NOMO-1 treated with DMSO at 0.1 percent for 48 hours (cell line): ENCODE measurements around the gene CCDC136.

Source experiments
- DNase-seq: peaks from one replicate; lab custom pipeline; 2025; ENCODE audit not compliant: unreplicated experiment; lab: John Stamatoyannopoulos, UW

Gene CCDC136

DNA sequence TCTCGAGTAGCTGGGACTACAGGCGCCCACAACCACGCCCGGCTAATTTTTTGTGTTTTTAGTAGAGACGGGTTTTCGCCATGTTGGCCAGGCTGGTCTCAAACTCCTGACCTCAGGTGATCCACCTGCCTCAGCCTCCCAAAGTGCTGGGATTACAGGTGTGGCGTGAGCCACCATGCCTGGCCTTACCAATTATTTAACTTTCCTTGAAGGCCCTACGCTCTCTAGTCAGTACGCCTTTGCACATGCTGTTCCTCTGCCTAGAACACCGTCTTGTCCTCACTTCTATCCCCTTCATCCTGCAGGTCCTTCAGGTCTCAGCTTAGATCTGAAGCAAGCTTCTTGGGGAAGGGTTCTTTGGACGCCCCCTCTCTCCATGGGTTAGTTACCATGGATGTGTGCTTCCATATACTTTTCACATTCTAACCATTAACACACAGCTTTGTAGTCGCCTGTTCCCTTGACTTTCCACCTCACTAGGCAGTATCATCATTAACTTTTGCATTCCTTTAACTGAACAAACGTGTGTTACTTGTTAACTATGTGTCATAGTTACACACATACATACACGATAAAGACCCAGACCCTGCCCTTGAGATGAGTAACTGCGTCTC is 70.3 kb downstream of the CCDC136 start:
- DNase-seq = no peak

DNA sequence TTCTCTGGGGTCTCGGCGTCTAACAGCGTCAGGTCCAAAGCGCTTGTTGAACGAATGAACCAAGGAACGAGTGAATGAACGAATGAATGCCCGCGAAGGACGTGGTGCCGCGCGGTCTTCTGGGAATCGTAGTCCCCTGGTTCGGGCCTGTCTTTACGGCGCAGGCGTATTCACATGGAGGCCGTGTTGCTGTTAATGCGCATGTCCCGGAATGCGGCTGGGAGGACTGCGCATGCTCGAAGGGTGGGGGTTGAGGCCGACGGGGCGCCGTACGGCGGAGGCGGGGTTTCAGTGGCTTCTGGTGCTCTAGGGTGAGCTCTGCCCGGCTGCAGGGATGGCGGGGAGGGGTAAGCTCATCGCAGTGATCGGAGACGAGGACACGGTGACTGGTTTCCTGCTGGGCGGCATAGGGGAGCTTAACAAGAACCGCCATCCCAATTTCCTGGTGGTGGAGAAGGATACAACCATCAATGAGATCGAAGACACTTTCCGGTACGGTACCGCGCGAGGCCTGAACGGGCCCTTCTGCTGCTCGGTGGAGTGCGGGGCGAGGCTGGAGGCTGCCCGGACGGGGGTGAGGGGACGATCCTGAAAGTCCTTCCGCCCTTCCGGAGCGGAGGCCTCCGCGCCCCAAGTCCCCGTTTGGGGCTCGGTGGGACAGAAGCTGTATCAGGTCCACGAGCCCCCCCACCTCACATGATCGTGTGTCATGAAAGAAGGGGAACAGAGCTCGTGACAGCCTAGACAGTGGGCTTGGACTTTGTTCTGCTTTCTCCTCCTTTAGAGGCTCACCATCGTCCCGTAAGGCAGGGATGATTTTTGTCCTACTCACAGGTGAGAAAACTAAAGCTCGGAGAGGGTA is 71.0 kb downstream of the CCDC136 start, which contains the start of gene ATP6V1F:
ATP6V1F (plus strand) TSS at position 286 of the 862 bp plus-strand sequence; CDS start at position 335, 49 bp downstream.
- DNase-seq = peak; percentile 83

DNA sequence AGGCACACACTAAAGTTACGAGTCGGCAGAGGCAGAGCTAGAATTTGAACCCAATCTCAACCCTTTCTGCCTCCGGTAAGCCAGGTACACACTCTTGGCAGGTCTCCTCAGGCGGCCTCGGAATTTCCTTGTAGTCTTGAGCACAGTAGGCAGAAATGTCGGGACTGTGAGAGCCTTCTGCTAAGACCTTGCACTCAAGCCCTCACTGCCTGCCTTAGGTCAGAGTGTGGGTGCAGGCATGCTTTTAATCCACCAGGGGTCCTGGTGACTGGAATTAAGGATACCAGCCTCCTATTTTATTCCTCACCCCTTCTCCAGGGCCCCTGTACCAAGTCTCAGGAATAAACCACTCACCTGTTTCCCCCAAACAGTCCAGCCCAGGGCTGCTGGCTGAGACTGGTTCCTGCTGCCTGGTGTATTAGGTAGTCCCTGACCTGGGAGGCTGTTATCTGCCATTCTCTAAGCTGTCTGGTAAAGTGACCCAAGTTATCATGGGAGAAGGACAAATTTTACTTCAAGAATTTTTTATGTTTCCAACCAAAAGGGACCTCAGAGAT is 71.7 kb downstream of the CCDC136 start:
- DNase-seq = peak; percentile 11

DNA sequence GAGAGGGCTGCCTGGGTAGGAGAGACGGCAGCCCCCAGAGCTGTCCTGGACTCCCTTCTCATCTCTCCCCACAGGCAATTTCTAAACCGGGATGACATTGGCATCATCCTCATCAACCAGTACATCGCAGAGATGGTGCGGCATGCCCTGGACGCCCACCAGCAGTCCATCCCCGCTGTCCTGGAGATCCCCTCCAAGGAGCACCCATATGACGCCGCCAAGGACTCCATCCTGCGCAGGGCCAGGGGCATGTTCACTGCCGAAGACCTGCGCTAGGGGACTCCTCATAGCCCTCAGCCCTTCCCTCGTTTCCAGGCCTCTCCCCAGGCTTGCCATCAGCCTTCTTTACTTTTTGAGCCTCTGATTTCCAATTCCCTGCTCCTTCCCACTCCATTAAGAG is 73.5 kb downstream of the CCDC136 start:
- DNase-seq = no peak

DNA sequence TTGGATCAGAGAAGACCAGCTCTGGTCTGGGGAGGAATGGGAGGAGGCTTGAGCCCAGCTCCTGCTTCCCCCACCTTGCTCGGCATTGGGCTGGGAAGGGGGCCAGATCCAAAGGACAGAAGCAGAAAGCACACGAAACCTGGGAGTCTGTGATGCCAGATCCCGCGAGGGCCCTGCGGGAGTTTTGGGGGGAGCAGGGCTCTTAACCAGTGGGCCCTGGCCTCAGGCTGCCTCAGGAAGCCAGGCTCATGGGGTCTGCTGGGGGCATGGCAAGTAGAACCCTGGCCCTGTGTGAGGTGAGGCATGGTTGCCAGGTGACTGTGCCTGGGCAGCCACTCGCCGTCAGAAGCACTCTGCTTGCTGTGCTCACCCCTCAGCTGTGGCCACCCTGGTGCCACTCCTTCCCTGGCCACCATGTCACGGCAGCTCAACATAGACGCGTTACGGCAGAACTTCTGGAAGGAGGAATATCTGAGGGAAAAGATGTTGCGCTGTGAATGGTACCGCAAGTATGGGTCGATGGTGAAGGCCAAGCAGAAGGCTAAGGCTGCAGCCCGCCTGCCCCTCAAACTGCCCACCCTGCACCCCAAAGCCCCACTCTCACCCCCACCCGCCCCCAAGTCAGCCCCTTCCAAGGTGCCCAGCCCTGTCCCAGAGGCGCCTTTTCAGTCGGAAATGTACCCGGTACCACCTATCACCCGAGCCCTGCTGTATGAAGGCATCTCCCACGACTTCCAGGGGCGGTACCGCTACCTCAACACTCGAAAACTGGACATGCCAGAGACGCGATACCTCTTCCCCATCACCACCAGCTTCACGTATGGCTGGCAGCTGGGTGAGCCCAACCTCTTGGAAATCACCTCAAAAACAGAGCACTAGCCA is 74.5 kb downstream of the CCDC136 start:
- no peak for DNase-seq

DNA sequence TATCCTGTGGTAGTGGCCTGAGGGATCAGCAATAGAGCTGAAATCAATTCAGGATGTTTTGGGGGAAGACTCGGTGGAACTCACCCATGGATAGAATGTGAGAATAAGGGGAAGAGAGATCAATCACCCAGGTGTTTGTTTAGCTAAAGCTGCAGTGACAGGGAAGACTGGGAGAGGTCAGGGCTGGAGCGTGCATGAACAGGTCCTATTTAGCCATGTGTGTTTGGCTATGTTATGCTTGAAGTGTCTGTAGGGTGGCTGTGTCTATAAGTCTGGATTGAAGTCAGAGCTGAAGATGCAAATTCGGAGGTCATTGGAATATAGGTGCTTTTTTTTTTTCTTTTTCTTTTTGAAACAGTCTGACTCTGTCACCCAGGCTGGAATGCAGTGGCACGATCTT is 75.5 kb downstream of the CCDC136 start:
- DNase-seq = no peak

DNA sequence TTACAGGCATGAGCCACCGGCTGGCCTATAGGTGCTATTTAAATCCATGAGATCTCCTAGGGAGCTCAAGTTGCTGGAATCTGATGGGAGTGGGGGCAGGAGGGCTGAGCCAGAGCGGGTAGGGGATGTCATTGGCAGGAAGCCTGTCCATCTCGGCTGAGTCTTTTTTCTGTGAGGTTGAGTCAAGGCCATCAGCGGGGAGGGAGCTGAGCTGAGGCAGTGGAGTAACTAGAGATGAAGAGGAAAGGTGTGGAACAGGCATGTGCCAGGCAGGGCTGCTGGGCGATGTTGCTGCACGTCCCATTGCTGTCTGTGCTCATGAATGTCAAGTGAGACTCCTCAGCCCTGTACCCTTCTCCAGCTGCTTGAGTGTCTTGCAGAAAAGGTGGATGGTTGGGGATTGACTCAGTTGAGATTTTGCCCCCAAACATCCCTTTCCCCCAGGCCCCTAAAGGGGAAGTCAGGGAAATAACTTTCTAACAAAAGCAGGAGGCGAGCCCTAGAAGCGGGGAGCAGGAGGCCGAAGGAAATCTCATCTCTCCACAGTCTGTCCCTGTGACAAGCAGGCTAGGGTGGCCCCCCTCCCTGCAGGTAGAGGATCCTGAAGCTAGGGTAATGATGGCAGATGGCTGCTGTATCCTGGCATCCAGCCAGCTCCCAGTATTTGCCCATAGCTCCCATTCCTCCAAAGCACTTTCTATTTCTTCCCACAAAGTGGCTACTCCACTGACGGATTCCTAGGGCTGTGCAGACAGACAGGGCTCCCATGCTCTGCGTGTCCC is 76.3 kb downstream of the CCDC136 start:
- DNase-seq = no peak

DNA sequence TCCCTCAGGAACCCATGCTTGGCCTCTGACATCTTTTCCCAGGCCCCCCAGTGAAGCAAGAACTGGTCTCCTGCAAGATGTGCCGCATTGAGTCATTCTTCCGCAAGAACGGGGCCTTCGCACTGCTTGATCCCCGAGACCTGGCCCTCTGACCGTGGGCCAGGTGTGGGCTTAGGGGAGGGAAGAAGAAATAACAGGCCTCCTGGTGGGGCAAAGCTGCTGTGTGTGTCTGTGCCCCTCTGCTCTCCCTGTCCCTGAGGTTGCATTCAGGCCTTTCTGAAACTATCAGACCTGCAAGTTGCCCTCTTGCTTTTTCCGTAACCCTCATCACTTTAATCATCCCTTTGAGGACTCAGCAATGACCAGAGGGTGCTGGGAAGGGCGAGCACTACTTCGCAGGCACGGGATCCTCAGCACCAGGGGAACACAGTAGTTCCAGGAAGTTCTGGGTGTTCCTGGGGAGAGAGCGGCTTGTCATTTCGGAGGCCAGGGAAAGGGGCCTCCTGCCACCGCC is 76.9 kb downstream of the CCDC136 start:
- DNase-seq = no peak

DNA sequence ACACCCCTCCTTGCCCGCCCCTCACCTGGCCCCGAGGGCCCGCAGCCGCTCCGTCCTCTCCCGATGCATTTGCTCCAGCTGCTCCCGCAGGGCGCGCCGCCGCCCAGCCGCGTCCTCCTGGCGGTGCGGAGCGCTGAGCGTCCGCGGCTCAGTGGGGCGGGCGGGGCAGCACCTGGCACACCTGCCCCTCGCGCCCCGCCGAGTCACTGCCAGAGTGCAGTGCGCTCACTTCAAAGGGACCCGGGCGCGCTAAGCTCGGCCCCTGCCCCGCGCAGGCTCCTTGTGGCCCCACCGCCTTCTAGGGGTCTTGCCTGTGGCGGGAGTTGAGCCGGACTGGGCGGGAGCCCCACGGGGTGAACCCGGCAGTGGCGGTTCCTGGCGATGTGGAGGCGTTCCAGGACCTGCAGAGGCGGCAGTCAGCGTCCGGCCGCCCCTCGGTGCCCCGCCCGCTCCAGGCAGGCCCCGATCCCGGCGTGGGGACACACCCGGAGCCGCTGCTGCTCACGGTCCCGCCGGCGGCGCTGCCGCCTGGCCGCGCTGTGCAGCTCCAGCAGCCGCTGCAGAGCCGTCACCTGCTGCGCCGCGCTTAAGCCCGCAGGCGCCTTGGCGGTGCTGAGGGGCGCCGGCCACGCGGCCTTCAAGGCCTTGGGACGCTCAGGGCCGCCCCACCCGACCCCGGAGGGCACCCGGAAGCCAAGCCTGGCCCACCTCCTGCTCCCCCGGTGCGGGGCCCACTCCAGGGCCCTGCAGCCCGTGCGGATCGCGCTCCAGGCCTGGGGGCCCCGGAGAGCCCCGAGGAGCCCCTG is 77.6 kb downstream of the CCDC136 start:
- no peak for DNase-seq

DNA sequence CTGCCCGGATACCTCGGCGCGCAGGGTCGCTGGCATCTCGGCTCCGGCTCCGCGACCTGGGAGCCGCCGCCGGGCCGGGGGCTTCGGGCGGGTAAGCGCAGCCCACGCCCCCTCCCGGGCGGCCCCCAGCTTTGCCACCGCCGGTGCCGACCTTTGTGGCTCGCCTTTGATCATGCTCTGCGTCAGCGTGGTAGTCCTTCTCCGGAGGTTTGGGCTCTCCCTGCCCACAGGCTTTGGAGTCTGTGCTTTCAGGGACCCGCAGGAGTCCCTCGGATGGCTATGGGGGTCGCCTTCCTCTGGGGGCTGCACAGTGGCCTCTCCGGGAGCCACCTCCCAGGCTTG is 78.1 kb downstream of the CCDC136 start:
- DNase-seq = no peak

DNA sequence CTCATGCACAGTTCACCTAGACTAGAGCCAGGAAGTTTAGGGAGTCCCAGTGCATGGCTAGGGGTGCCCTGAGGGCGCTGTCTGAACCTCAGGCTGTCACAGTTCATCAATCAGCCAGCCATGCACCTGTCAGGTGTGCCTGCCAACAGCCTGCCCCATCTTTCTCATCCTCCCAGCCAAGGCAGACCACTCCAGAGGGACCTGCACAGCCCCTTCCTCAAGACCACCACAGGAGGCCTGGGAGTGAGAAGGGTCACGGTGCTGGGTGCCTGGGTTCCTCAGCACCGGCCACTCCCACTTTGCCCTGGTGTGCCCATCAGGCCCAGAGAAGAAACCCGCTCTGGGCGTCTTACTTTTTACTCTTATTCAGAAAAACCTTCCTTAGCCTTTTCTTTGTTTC is 79.3 kb downstream of the CCDC136 start:
- no peak for DNase-seq
